SK-N-SH treated with all-trans-retinoic acid at 6 μM for 48 hours (cell line): ENCODE results near the gene CSK.
A peak's percentile ranks its signal among the peaks of the same experiment; 100 is the strongest.

Experiments used
- ATAC-seq: fragments of 200-7000 bp; cut with Tn5 transposase; 3 replicates; pipeline ENCODE4 v1.9.1; 2020; ENCODE audit warnings: mild to moderate bottlenecking, moderate library complexity
- ARNTL ChIP-seq: fragments of 450-650 bp; formaldehyde crosslinking; IDR thresholded peaks from 2 replicates; pipeline ENCODE4 v1.5.0; 2020; ENCODE audit warnings: low read depth, mild to moderate bottlenecking, moderate library complexity, borderline replicate concordance
- CREB5 ChIP-seq: fragments of 250-450 bp; sonication (Bioruptor Pico); IDR thresholded peaks from 2 replicates; pipeline ENCODE4 v1.5.1; 2020; ENCODE audit warnings: low read depth, mild to moderate bottlenecking, moderate library complexity
- CSDC2 ChIP-seq: fragments of 250-450 bp; sonication (Bioruptor Pico); IDR thresholded peaks from 2 replicates; pipeline ENCODE4 v1.5.0; 2020; ENCODE audit warnings: mild to moderate bottlenecking, moderate library complexity
- ESRRG ChIP-seq: fragments of 250-450 bp; sonication (Bioruptor Pico); IDR thresholded peaks from 2 replicates; pipeline ENCODE4 v1.6.1; 2021; ENCODE audit warnings: mild to moderate bottlenecking
- ISL1 ChIP-seq: fragments of 250-450 bp; sonication (Bioruptor Pico); IDR thresholded peaks from 2 replicates; pipeline ENCODE4 v2.1.2; 2022; ENCODE audit warnings: mild to moderate bottlenecking, moderate library complexity
- OSR1 ChIP-seq: fragments of 250-450 bp; sonication (Bioruptor Pico); IDR thresholded peaks from 2 replicates; pipeline ENCODE4 v1.8.0; 2022; ENCODE audit warnings: moderate library complexity, mild to moderate bottlenecking, inconsistent platforms
- PATZ1 ChIP-seq: fragments of 250-450 bp; sonication (Bioruptor Pico); IDR thresholded peaks from 2 replicates; pipeline ENCODE4 v1.8.0; 2020; ENCODE audit warnings: mild to moderate bottlenecking, moderate library complexity, borderline replicate concordance
- PPARA ChIP-seq: fragments of 250-450 bp; sonication (Bioruptor Pico); IDR thresholded peaks from 2 replicates; pipeline ENCODE4 v1.5.0; 2020; ENCODE audit warnings: mild to moderate bottlenecking, borderline replicate concordance
- RARB ChIP-seq: fragments of 250-450 bp; sonication (Bioruptor Pico); IDR thresholded peaks from 2 replicates; pipeline ENCODE4 v1.8.0; 2021; ENCODE audit warnings: mild to moderate bottlenecking, moderate library complexity
- TCF4 ChIP-seq: fragments of 250-450 bp; sonication (Bioruptor Pico); IDR thresholded peaks from 2 replicates; pipeline ENCODE4 v1.8.0; 2021; ENCODE audit warnings: mild to moderate bottlenecking, moderate library complexity, borderline replicate concordance
- TOX ChIP-seq: fragments of 250-450 bp; sonication (Bioruptor Pico); IDR thresholded peaks from 2 replicates; pipeline ENCODE4 v1.8.0; 2021; ENCODE audit warnings: mild to moderate bottlenecking, moderate library complexity, borderline replicate concordance
- TSHZ2 ChIP-seq: fragments of 250-450 bp; sonication (Bioruptor Pico); IDR thresholded peaks from 2 replicates; pipeline ENCODE4 v1.5.0; 2020; ENCODE audit warnings: mild to moderate bottlenecking, moderate library complexity
- ZC3H10 ChIP-seq: fragments of 250-450 bp; sonication (Bioruptor Pico); IDR thresholded peaks from 2 replicates; pipeline ENCODE4 v1.5.1; 2021; ENCODE audit warnings: mild to moderate bottlenecking, moderate library complexity
- ZFP3 ChIP-seq: fragments of 250-450 bp; sonication (Bioruptor Pico); IDR thresholded peaks from 2 replicates; pipeline ENCODE4 v1.5.0; 2020; ENCODE audit warnings: mild to moderate bottlenecking, moderate library complexity
- ZFP30 ChIP-seq: fragments of 450-650 bp; formaldehyde crosslinking; IDR thresholded peaks from 2 replicates; pipeline ENCODE4 v1.5.0; 2022; ENCODE audit warnings: mild to moderate bottlenecking, moderate library complexity
- ZNF565 ChIP-seq: fragments of 450-650 bp; formaldehyde crosslinking; conservative IDR thresholded peaks from 2 replicates; pipeline ENCODE4 v1.5.0; 2020; ENCODE audit warnings: low read depth, mild to moderate bottlenecking, moderate library complexity
- ZNF70 ChIP-seq: fragments of 450-650 bp; formaldehyde crosslinking; IDR thresholded peaks from 2 replicates; pipeline ENCODE4 v1.5.0; 2020; ENCODE audit warnings: mild to moderate bottlenecking, moderate library complexity
- ZNF8 ChIP-seq: fragments of 450-650 bp; formaldehyde crosslinking; IDR thresholded peaks from 2 replicates; pipeline ENCODE4 v1.5.0; 2020; ENCODE audit warnings: mild to moderate bottlenecking, moderate library complexity
- TF ChIP-seq, protein P1 (sequence below): fragments of 250-450 bp; sonication (Bioruptor Pico); IDR thresholded peaks from 2 replicates; pipeline ENCODE4 v1.8.0; 2021; ENCODE audit warnings: low read depth, mild to moderate bottlenecking, moderate library complexity, borderline replicate concordance
- TF ChIP-seq, protein P2 (sequence below): fragments of 250-450 bp; sonication (Bioruptor Pico); IDR thresholded peaks from 2 replicates; pipeline ENCODE4 v1.5.1; 2021; ENCODE audit warnings: mild to moderate bottlenecking, moderate library complexity

CSK gene

GRCh38 chr15:74750751-74751150 lies 31.1 kb upstream of the CSK start (continued):
- TF ChIP-seq, protein P1, sequence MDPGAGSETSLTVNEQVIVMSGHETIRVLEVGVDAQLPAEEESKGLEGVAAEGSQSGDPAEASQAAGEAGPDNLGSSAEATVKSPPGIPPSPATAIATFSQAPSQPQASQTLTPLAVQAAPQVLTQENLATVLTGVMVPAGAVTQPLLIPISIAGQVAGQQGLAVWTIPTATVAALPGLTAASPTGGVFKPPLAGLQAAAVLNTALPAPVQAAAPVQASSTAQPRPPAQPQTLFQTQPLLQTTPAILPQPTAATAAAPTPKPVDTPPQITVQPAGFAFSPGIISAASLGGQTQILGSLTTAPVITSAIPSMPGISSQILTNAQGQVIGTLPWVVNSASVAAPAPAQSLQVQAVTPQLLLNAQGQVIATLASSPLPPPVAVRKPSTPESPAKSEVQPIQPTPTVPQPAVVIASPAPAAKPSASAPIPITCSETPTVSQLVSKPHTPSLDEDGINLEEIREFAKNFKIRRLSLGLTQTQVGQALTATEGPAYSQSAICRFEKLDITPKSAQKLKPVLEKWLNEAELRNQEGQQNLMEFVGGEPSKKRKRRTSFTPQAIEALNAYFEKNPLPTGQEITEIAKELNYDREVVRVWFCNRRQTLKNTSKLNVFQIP: no peak
- TF ChIP-seq ZFP3 (CRISPR knock-in tag) (no peak), RARB (CRISPR knock-in tag) (no peak)

- no peak for ATAC-seq
- TF ChIP-seq CREB5 (CRISPR knock-in tag) (no peak), ESRRG (no peak), TSHZ2 (no peak), ZFP3 (CRISPR knock-in tag) (no peak), RARB (CRISPR knock-in tag) (no peak), TCF4 (no peak), TOX (no peak), OSR1 (CRISPR knock-in tag) (no peak), ZFP30 (CRISPR knock-in tag) (no peak), ZC3H10 (CRISPR knock-in tag) (no peak), ISL1 (CRISPR knock-in tag) (no peak), ZNF70 (no peak)
- TF ChIP-seq, protein P1: no peak
- TF ChIP-seq, protein P2, sequence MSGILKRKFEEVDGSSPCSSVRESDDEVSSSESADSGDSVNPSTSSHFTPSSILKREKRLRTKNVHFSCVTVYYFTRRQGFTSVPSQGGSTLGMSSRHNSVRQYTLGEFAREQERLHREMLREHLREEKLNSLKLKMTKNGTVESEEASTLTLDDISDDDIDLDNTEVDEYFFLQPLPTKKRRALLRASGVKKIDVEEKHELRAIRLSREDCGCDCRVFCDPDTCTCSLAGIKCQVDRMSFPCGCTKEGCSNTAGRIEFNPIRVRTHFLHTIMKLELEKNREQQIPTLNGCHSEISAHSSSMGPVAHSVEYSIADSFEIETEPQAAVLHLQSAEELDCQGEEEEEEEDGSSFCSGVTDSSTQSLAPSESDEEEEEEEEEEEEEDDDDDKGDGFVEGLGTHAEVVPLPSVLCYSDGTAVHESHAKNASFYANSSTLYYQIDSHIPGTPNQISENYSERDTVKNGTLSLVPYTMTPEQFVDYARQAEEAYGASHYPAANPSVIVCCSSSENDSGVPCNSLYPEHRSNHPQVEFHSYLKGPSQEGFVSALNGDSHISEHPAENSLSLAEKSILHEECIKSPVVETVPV (CRISPR knock-in tag): no peak
Observed at GRCh38 chr15:74752011-74752410, 29.9 kb upstream of the CSK start.

- ATAC-seq: peak; percentile 87
- TF ChIP-seq ZNF565 (CRISPR knock-in tag) (no peak), RARB (CRISPR knock-in tag) (no peak), CREB5 (CRISPR knock-in tag) (no peak), ISL1 (CRISPR knock-in tag) (0 out of 2 replicates have a peak, but pooled peaks have one; percentile 5)
- TF ChIP-seq, all 23 proteins: peak for 1
Observed at GRCh38 chr15:74752531-74752930, 29.3 kb upstream of the CSK start.

DNA sequence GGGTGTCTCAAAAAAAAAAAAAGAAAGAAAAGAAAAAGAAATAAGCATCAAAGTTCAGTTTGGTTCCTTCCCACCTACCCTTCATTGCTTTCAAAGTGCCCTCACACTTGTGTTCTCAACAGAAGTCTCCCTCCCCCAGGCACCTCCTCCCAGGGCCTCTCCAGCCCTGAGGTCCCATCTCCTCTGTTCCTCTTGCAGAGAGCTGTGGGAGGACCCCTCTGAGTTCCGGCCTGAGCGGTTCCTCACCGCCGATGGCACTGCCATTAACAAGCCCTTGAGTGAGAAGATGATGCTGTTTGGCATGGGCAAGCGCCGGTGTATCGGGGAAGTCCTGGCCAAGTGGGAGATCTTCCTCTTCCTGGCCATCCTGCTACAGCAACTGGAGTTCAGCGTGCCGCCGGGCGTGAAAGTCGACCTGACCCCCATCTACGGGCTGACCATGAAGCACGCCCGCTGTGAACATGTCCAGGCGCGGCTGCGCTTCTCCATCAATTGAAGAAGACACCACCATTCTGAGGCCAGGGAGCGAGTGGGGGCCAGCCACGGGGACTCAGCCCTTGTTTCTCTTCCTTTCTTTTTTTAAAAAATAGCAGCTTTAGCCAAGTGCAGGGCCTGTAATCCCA lies 27.2 kb upstream of the CSK start:
- no peak for ATAC-seq
- no peak for TF ChIP-seq TOX
- TF ChIP-seq RARB (CRISPR knock-in tag): no peak
- TF ChIP-seq OSR1 (CRISPR knock-in tag): no peak
- TF ChIP-seq ZNF70: no peak
- no peak for TF ChIP-seq ZNF8 (CRISPR knock-in tag)
- TF ChIP-seq ZC3H10 (CRISPR knock-in tag): no peak
- no peak for TF ChIP-seq TCF4
- TF ChIP-seq ZFP3 (CRISPR knock-in tag): no peak
- no peak for TF ChIP-seq PATZ1 (CRISPR knock-in tag)
- TF ChIP-seq ISL1 (CRISPR knock-in tag): no peak
- TF ChIP-seq CREB5 (CRISPR knock-in tag): no peak
- no peak for TF ChIP-seq ZNF565 (CRISPR knock-in tag)
- TF ChIP-seq CSDC2 (CRISPR knock-in tag): no peak
- no peak for TF ChIP-seq ARNTL (CRISPR knock-in tag)
- no peak for TF ChIP-seq PPARA
